Gastroesophageal sphincter (tissue), 3 donors: ENCODE results near the gene LRP11.

Experiments used
- CTCF ChIP-seq, 4 experiments: fragments of 200-600 bp in 2 of 4; fragments of 450-650 bp in 2 of 4; sonication (generic) in 1 of 4; IDR thresholded peaks; one replicate each; pipeline ENCODE4 v1.5.1; 2017 to 2019; ENCODE audit warnings: antibody characterized with exemption in 4 of 4, mild to moderate bottlenecking in 2 of 4, moderate library complexity in 2 of 4
- POLR2A ChIP-seq, 2 donors: fragments of 450-650 bp; IDR thresholded peaks; one replicate each; pipeline ENCODE4 v1.6.1; 2017; ENCODE audit warnings: antibody characterized with exemption in 2 of 2, mild to moderate bottlenecking in 2 of 2, moderate library complexity in 1 of 2

DNA sequence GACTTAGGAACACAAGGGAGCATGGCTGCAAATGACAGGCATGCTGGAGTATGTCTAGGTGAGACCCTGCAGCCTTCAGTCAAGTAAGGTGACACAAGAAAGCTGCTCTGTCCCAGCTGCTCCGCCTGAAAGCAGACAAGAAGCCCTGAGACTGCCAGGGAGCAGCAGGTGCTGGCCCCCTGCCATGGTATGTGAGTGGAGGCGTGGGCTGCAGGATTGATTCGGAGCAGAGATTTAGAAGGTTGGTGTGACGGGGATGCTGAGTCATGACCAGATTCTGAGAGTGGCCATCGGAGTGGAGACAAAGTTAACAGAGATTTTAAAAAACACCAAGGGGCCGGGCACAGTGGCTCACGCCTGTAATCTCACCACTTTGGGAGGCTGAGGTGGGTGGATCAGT lies 17.8 kb downstream of the LRP11 start:
- TF ChIP-seq CTCF (IDR thresholded peaks at IDR 0.05) (no peak), POLR2A (IDR thresholded peaks at IDR 0.05) (no peak)
